Sigmoid colon (tissue), 7 donors: ENCODE data around the gene TMEM95. TPM values are rescaled to one million over a fixed set of nuclear protein-coding genes. Genes with fewer than 3 reads are reported as not detected.

Source experiments
- DNase-seq: peaks from one replicate; pipeline ENCODE4 v3.0.0-alpha.2; 2019
- H3K27ac ChIP-seq, 4 donors: fragments of 200-600 bp; sonication (generic); one replicate each; pipeline ENCODE4 v1.5.1; 2016 to 2019; ENCODE audit warnings: mild to moderate bottlenecking in 1 of 4
- H3K27me3 ChIP-seq, 3 donors: fragments of 200-600 bp; sonication (generic); one replicate each; pipeline ENCODE4 v1.5.1; 2019; ENCODE audit warnings: mild to moderate bottlenecking in 1 of 3
- H3K36me3 ChIP-seq, 4 donors: fragments of 200-600 bp; sonication (generic); one replicate each; pipeline ENCODE4 v1.5.1; 2016 to 2019
- H3K4me1 ChIP-seq, 4 donors: fragments of 200-600 bp; sonication (generic); one replicate each; pipeline ENCODE4 v1.5.1; 2017 to 2019
- H3K4me3 ChIP-seq, 4 donors: fragments of 200-600 bp; sonication (generic); one replicate each; pipeline ENCODE4 v1.5.1; 2017 to 2019; ENCODE audit warnings: mild to moderate bottlenecking in 2 of 4, moderate library complexity in 1 of 4
- H3K9me3 ChIP-seq, 4 donors: fragments of 200-600 bp in 3 of 4; sonication (generic) in 3 of 4; one replicate each; pipeline versions ENCODE4 v1.5.1 to v1.6.1; 2013 to 2019
- CTCF ChIP-seq, 4 experiments: fragments of 450-650 bp in 3 of 4; fragments of 200-600 bp in 1 of 4; IDR thresholded peaks; one replicate each; pipeline ENCODE4 v1.5.1; 2016 to 2019; ENCODE audit warnings: antibody characterized with exemption in 4 of 4, mild to moderate bottlenecking in 3 of 4, moderate library complexity in 2 of 4
- EP300 ChIP-seq, 4 donors: sonication (generic); formaldehyde crosslinking; IDR thresholded peaks; one replicate each; pipeline ENCODE4 v1.6.1; 2017; ENCODE audit warnings: antibody characterized with exemption in 4 of 4
- POLR2A ChIP-seq, 2 donors: fragments of 450-650 bp; IDR thresholded peaks; one replicate each; pipeline ENCODE4 v1.6.1; 2016; ENCODE audit warnings: antibody characterized with exemption in 2 of 2, mild to moderate bottlenecking in 2 of 2, moderate library complexity in 2 of 2
- POLR2AphosphoS5 ChIP-seq, 4 donors: sonication (generic); formaldehyde crosslinking; IDR thresholded peaks; one replicate each; pipeline ENCODE4 v1.6.1; 2017; ENCODE audit warnings: antibody characterized with exemption in 4 of 4
- WGBS, 2 donors: extraction: QIAGEN DNeasy Blood & Tissue Kit; methylation state at CpG; one replicate each; pipeline ENCODE4 v1.1.7; 2013; 5-methylcytosine and 5-hydroxymethylcytosine counted together
- intact Hi-C: fragments of 100-400 bp; cut with DNase I; formaldehyde crosslinking; loops from one replicate; pipeline ENCODE4 v1.15.1; 2023
- polyA plus RNA-seq, 3 donors: library from polyadenylated mRNA; stranded (reverse); fragments of 200-250 nt; gene quantifications; one replicate each; pipeline ENCODE4 v1.2.3, GENCODE V29; 2013
- total RNA-seq, 4 donors: library from RNA; depleted of rRNA; stranded (reverse); fragments of >200 nt; gene quantifications; one replicate each; pipeline ENCODE4 v1.1.0, GENCODE V29; 2016
- donor health status: healthy with polysubstance abuse.
- donor health status: Bipolar disorder and iron deficiency.
- donor health status: healthy.

The TMEM95 gene
- total and polyA plus RNA-seq, 7 donors = not detected

GRCh38 chr17:7394452-7395191, 39.7 kb downstream of the TMEM95 start, which contains the start of gene PLSCR3:
Gene PLSCR3, minus strand, starts transcription at chr17:7394525. Its CDS starts 415 bp downstream, at chr17:7394110.
- peak within 1 kb of the TSS; percentile 89 to 93 (median 90) for H3K27ac ChIP-seq
- H3K4me3 ChIP-seq = peak within 1 kb of the TSS; percentile 68 to 79 (median 70)
- peak; percentile 95 to 98 (median 96) for TF ChIP-seq POLR2AphosphoS5 (IDR thresholded peaks at IDR 0.05)
- peak in 3 of 4 experiments; percentile 10 to 56 (median 51) for TF ChIP-seq CTCF (IDR thresholded peaks at IDR 0.05)
- no peak for TF ChIP-seq EP300 (IDR thresholded peaks at IDR 0.05)
- TF ChIP-seq POLR2A (IDR thresholded peaks at IDR 0.05) = peak in 1 of 2 donors; percentile 61
- peaks cover 0 to 25% (median 19%) of the 10 kb centered on the region in 4 donors for H3K4me1 ChIP-seq
- intact Hi-C loops = loop anchor here (2.0 kb wide), 1 partner anchor 38 kb away; no protein-coding TSS in a partner anchor
- no peaks in the 10 kb centered on the region for H3K27me3 ChIP-seq
- DNase-seq = peak; percentile 93
- no peaks in the 10 kb centered on the region for H3K9me3 ChIP-seq
- peaks cover 0 to 22% (median 5%) of the 10 kb centered on the region in 4 donors for H3K36me3 ChIP-seq
- WGBS, 2 donors = 0 to 1% methylated on average over 71 of the region's 71 CpGs

GRCh38 chr17:7396147-7396546, 41.2 kb downstream of the TMEM95 start:
- no peak for DNase-seq
- peaks cover 0 to 10% (median 1%) of the 10 kb centered on the region in 4 donors for H3K36me3 ChIP-seq
- intact Hi-C loops = no loop called here
- H3K27me3 ChIP-seq = no peaks in the 10 kb centered on the region
- TF ChIP-seq EP300 (IDR thresholded peaks at IDR 0.05) = no peak
- TF ChIP-seq POLR2A (IDR thresholded peaks at IDR 0.05) = no peak
- no peak for TF ChIP-seq CTCF (IDR thresholded peaks at IDR 0.05)
- TF ChIP-seq POLR2AphosphoS5 (IDR thresholded peaks at IDR 0.05) = no peak
- WGBS, 2 donors = 92 to 94% methylated on average over 4 of the region's 4 CpGs
- H3K4me3 ChIP-seq = no peak overlapping the region
- H3K9me3 ChIP-seq = no peaks in the 10 kb centered on the region
- peaks cover 0 to 33% (median 19%) of the 10 kb centered on the region in 4 donors for H3K4me1 ChIP-seq
- no peak overlapping the region for H3K27ac ChIP-seq

GRCh38 chr17:7398612-7399011, 43.7 kb downstream of the TMEM95 start:
- H3K27me3 ChIP-seq = no peaks in the 10 kb centered on the region
- peaks cover 0 to 41% (median 24%) of the 10 kb centered on the region in 4 donors for H3K4me1 ChIP-seq
- H3K4me3 ChIP-seq = no peak overlapping the region
- intact Hi-C loops = no loop called here
- no peaks in the 10 kb centered on the region for H3K9me3 ChIP-seq
- DNase-seq = no peak
- no peaks in the 10 kb centered on the region for H3K36me3 ChIP-seq
- H3K27ac ChIP-seq = no peak overlapping the region
- TF ChIP-seq CTCF (IDR thresholded peaks at IDR 0.05) (no peak), POLR2AphosphoS5 (IDR thresholded peaks at IDR 0.05) (no peak), POLR2A (IDR thresholded peaks at IDR 0.05) (no peak), EP300 (IDR thresholded peaks at IDR 0.05) (no peak)
- WGBS, 2 donors = 86 to 89% methylated on average over 2 of the region's 2 CpGs

GRCh38 chr17:7403043-7403726, 48.2 kb downstream of the TMEM95 start:
- DNase-seq = peak; percentile 88

More at GRCh38 chr17:7403043-7403726, 48.2 kb downstream of the TMEM95 start:
- TF ChIP-seq POLR2AphosphoS5 (IDR thresholded peaks at IDR 0.05) = no peak
- TF ChIP-seq EP300 (IDR thresholded peaks at IDR 0.05) = no peak
- no peak for TF ChIP-seq CTCF (IDR thresholded peaks at IDR 0.05)
- TF ChIP-seq POLR2A (IDR thresholded peaks at IDR 0.05) = no peak
- WGBS, 2 donors = 4 to 12% methylated on average over 16 of the region's 16 CpGs
- H3K9me3 ChIP-seq = no peaks in the 10 kb centered on the region
- H3K27ac ChIP-seq = peak overlapping the region; percentile 88 to 95 (median 92)
- no peaks in the 10 kb centered on the region for H3K27me3 ChIP-seq
- H3K4me1 ChIP-seq = peaks cover 0 to 49% (median 34%) of the 10 kb centered on the region in 4 donors
- H3K36me3 ChIP-seq = peaks cover 0 to 2% (median 0%) of the 10 kb centered on the region in 4 donors
- H3K4me3 ChIP-seq = peak overlapping the region; percentile 65 to 93 (median 85)
- intact Hi-C loops = loop anchor here (2.0 to 10.0 kb wide), 3 partner anchors 82 to 758 kb away; partner anchors contain the start of genes GABARAP, KIAA0753, POLR2A and TXNDC17
